MM.1S (cell line): ENCODE data around the gene MRM3.

ENCODE experiments used
- EZH2 ChIP-seq: fragments of 300-600 bp; sonication (generic); optimal IDR thresholded peaks from 2 replicates; pipeline ENCODE3; 2017; ENCODE audit warnings: low read depth, mild to moderate bottlenecking, antibody characterized with exemption, low read length, mixed read lengths
- EZH2phosphoT487 ChIP-seq: fragments of 300-600 bp; sonication (generic); IDR thresholded peaks from 2 replicates; pipeline ENCODE4 v1.6.1; 2018; ENCODE audit warnings: antibody characterized with exemption, low read length
- TF ChIP-seq, protein P1 (sequence below): fragments of 300-600 bp; sonication (generic); IDR thresholded peaks from 2 replicates; pipeline ENCODE4 v1.5.1; 2016; ENCODE audit warnings: antibody characterized with exemption, low read length, mixed read lengths

DNA sequence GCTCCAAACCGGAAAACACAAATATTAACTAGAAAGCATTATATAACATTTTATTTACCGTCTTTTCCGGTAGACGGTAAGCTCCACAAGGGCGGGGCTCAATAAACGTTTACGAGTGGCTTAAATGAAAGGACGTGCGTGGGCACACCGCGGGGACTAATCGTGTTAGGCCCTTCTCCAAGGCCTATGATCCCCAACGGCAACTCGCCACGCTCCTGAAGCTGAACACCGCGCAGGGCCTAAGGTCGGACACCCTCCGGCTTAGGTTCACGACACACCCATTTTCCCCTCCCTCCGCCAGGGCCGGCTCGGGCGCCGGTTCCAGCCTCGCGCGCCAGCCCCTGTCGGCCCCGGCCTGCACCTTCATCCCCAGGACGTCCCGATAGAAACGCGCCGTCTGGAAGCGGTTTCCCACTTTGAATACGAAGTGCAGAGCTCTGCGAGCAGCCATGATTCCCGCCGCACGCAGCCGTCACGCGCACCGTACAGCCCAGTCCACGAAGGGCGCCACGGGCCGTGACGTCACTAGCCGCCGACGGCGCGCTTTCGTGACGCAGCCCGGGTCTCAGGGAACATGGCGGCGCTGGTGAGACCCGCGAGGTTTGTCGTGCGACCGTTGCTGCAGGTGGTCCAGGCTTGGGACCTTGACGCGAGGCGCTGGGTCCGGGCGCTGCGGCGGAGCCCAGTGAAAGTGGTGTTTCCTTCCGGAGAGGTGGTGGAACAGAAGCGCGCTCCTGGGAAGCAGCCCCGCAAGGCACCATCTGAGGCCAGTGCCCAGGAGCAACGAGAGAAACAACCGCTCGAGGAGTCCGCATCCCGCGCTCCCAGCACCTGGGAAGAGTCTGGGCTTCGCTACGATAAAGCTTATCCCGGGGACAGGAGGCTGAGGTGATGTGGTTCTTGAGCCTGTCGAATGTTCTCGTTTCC, at the start of gene MRM3, which contains the start of gene GLOD4:
- TF ChIP-seq, protein P1, sequence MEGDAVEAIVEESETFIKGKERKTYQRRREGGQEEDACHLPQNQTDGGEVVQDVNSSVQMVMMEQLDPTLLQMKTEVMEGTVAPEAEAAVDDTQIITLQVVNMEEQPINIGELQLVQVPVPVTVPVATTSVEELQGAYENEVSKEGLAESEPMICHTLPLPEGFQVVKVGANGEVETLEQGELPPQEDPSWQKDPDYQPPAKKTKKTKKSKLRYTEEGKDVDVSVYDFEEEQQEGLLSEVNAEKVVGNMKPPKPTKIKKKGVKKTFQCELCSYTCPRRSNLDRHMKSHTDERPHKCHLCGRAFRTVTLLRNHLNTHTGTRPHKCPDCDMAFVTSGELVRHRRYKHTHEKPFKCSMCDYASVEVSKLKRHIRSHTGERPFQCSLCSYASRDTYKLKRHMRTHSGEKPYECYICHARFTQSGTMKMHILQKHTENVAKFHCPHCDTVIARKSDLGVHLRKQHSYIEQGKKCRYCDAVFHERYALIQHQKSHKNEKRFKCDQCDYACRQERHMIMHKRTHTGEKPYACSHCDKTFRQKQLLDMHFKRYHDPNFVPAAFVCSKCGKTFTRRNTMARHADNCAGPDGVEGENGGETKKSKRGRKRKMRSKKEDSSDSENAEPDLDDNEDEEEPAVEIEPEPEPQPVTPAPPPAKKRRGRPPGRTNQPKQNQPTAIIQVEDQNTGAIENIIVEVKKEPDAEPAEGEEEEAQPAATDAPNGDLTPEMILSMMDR: 0 out of 2 replicates have a peak, but pooled peaks have one; percentile 9
- TF ChIP-seq EZH2 (no peak), EZH2phosphoT487 (no peak)
